Left ventricle myocardium inferior (tissue), 1 donor: ENCODE data around the gene USP44. TPM values are rescaled to one million over a fixed set of nuclear protein-coding genes. Genes with fewer than 3 reads are reported as not detected.

Source experiments
- DNase-seq: peaks from one replicate; pipeline ENCODE4 v3.0.0-alpha.2; 2020
- H3K27ac ChIP-seq: fragments of 200-600 bp; replicated peaks from 2 replicates; pipeline ENCODE4 v1.8.0; 2021
- H3K27me3 ChIP-seq: fragments of 200-600 bp; 2 replicates; pipeline ENCODE4 v1.8.0; 2021; ENCODE audit warnings: low read depth
- H3K36me3 ChIP-seq: fragments of 200-600 bp; 2 replicates; pipeline ENCODE4 v1.8.0; 2021
- H3K4me1 ChIP-seq: fragments of 200-600 bp; 2 replicates; pipeline ENCODE4 v1.8.0; 2021
- H3K4me3 ChIP-seq: fragments of 200-600 bp; 2 replicates; pipeline ENCODE4 v1.8.0; 2021; ENCODE audit warnings: mild to moderate bottlenecking, moderate library complexity
- H3K9me3 ChIP-seq: fragments of 200-600 bp; replicated peaks from 2 replicates; pipeline ENCODE4 v1.8.0; 2021
- CTCF ChIP-seq: fragments of 200-600 bp; IDR thresholded peaks from 2 replicates; pipeline ENCODE4 v1.8.0; 2021; ENCODE audit warnings: antibody characterized with exemption, mild to moderate bottlenecking, borderline replicate concordance
- intact Hi-C: fragments of 100-400 bp; cut with micrococcal nuclease; formaldehyde crosslinking; loops from one replicate; pipeline ENCODE4 v1.11.0; 2022
- total RNA-seq: library from RNA; stranded (reverse); fragmentation: NEBNext Ultra II Directional; extraction: Animal tissue kit (Norgen Biotek cat#: 25700); gene quantifications from one replicate; pipeline ENCODE4 v1.2.1, GENCODE V29; 2021
- donor health status: DM: no; HTN: yes; CAD: no; lungs with severe emphysema.

Gene USP44
- total RNA-seq, 1 donor from 2014 or later, result 0.80 TPM

GRCh38 chr12:95529693-95530225 is 21.5 kb downstream of the USP44 start:
- no peak for DNase-seq
- intact Hi-C loops, result loop anchor here (5.0 kb wide), 1 partner anchor 412 kb away; no protein-coding TSS in a partner anchor

GRCh38 chr12:95528431-95528830 is 22.8 kb downstream of the USP44 start:
- Histone ChIP-seq H3K27ac (no peak overlapping the region), H3K36me3 (no peaks in the 10 kb centered on the region), H3K27me3 (no peaks in the 10 kb centered on the region), H3K4me1 (no peaks in the 10 kb centered on the region), H3K9me3 (no peaks in the 10 kb centered on the region), H3K4me3 (no peak overlapping the region)
- intact Hi-C loops, result no loop called here
- DNase-seq, result no peak
- no peak for TF ChIP-seq CTCF

More at GRCh38 chr12:95529693-95530225, 21.5 kb downstream of the USP44 start:
- no peak overlapping the region for H3K27ac ChIP-seq
- H3K4me1 ChIP-seq, result no peaks in the 10 kb centered on the region
- H3K4me3 ChIP-seq, result no peak overlapping the region
- H3K9me3 ChIP-seq, result no peaks in the 10 kb centered on the region
- no peak for TF ChIP-seq CTCF
- no peaks in the 10 kb centered on the region for H3K36me3 ChIP-seq
- H3K27me3 ChIP-seq, result no peaks in the 10 kb centered on the region

- no peak for TF ChIP-seq CTCF
- intact Hi-C loops, result no loop called here
Measured at GRCh38 chr12:95522692-95523091, 28.6 kb downstream of the USP44 start.

GRCh38 chr12:95520816-95521215 is 30.5 kb downstream of the USP44 start:
- H3K36me3 ChIP-seq, result no peaks in the 10 kb centered on the region
- no peak overlapping the region for H3K27ac ChIP-seq
- no peaks in the 10 kb centered on the region for H3K9me3 ChIP-seq
- no peak for TF ChIP-seq CTCF
- no peaks in the 10 kb centered on the region for H3K4me1 ChIP-seq
- no peak for DNase-seq
- no peaks in the 10 kb centered on the region for H3K27me3 ChIP-seq
- intact Hi-C loops, result no loop called here
- H3K4me3 ChIP-seq, result no peak overlapping the region

More at GRCh38 chr12:95522692-95523091, 28.6 kb downstream of the USP44 start:
- H3K4me3 ChIP-seq, result no peak overlapping the region
- H3K36me3 ChIP-seq, result no peaks in the 10 kb centered on the region
- no peaks in the 10 kb centered on the region for H3K27me3 ChIP-seq
- DNase-seq, result no peak
- H3K4me1 ChIP-seq, result no peaks in the 10 kb centered on the region
- H3K9me3 ChIP-seq, result no peaks in the 10 kb centered on the region
- no peak overlapping the region for H3K27ac ChIP-seq

GRCh38 chr12:95518944-95519343 is 32.3 kb downstream of the USP44 start:
- Histone ChIP-seq H3K9me3 (no peaks in the 10 kb centered on the region), H3K27me3 (no peaks in the 10 kb centered on the region), H3K36me3 (peaks cover 18% of the 10 kb centered on the region), H3K4me1 (no peaks in the 10 kb centered on the region), H3K27ac (no peak overlapping the region), H3K4me3 (no peak overlapping the region)
- intact Hi-C loops, result no loop called here
- no peak for DNase-seq
- TF ChIP-seq CTCF, result no peak
